ENCODE measurements around the gene FGF9. TPM values are rescaled to one million over a fixed set of nuclear protein-coding genes. Genes with fewer than 3 reads are reported as not detected.

Gene FGF9
- total RNA-seq, 1 experiment from 2014 or later, result 1.0 TPM

DNA sequence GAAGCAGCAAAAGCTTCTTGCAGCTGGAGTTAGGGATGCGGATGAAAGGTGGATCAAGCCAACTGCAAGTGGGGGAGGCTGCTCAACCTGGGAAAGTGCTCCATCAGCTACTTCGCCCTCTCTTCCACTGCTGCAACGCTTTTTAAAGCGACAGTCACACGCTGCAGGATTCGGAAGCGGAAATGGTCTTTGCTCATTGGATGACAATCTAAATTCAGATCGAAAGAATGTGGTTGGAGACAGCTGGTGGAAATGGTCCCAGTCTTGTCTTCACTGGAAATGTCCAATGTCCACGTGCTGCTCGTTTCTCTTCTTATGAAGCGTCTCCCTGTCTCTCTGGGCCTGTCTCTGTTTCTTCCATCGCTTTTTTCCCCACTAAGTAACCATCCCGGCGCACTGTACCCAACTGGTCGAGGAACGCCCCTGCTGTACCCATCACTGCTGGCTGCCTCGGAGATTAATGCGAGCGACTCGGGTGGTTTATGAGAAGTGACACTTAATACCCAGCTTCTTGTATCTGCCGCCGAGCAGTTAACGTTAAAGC lies 2.1 kb upstream of the FGF9 start:
- BruUV-seq (replicated peaks), result no TSS peak
- H3K4me1 ChIP-seq, result peaks cover 39% of the 10 kb centered on the region
- H3K4me1 Mint-ChIP-seq (ENCODE audit: low read depth, unreplicated experiment), result peaks cover 24% of the 10 kb centered on the region

GRCh38 chr13:21670006-21670882 lies 629 bp upstream of the FGF9 start:
- ChIA-PET POLR2A (no interaction called here), CTCF (interaction anchor here (2.9 kb wide), 1 partner anchor 32 kb away, joined by 16 read pairs; no protein-coding TSS in a partner anchor)
- peaks cover 24% of the 10 kb centered on the region for H3K4me1 Mint-ChIP-seq (ENCODE audit: low read depth, unreplicated experiment)
- H3K9me3 Mint-ChIP-seq (ENCODE audit: unreplicated experiment), result no peaks in the 10 kb centered on the region
- peak overlapping the region; percentile 80 for H3K4me3 ChIP-seq (ENCODE audit: low read depth, low read length)
- BruUV-seq (replicated peaks), result no TSS peak
- intact Hi-C loops (cut with micrococcal nuclease; ENCODE audit: unreplicated experiment), result loop anchor here (1.0 to 10.0 kb wide), 5 partner anchors 32 to 395 kb away; no protein-coding TSS in a partner anchor
- no peak overlapping the region for H3K27ac Mint-ChIP-seq (ENCODE audit: unreplicated experiment)
- DNase-seq, result peak; percentile 71 to 81
- no peaks in the 10 kb centered on the region for H3K9me3 ChIP-seq
- TF ChIP-seq, protein P1, sequence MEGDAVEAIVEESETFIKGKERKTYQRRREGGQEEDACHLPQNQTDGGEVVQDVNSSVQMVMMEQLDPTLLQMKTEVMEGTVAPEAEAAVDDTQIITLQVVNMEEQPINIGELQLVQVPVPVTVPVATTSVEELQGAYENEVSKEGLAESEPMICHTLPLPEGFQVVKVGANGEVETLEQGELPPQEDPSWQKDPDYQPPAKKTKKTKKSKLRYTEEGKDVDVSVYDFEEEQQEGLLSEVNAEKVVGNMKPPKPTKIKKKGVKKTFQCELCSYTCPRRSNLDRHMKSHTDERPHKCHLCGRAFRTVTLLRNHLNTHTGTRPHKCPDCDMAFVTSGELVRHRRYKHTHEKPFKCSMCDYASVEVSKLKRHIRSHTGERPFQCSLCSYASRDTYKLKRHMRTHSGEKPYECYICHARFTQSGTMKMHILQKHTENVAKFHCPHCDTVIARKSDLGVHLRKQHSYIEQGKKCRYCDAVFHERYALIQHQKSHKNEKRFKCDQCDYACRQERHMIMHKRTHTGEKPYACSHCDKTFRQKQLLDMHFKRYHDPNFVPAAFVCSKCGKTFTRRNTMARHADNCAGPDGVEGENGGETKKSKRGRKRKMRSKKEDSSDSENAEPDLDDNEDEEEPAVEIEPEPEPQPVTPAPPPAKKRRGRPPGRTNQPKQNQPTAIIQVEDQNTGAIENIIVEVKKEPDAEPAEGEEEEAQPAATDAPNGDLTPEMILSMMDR (IDR thresholded peaks at IDR 0.05; ENCODE audit: insufficient read depth in 1 of 2, low read depth in 1 of 2, low read length in 1 of 2, severe bottlenecking in 1 of 2, unreplicated experiment in 1 of 2), result peak in 1 of 2 experiments; percentile 59
- peaks cover 26% of the 10 kb centered on the region for H3K4me1 ChIP-seq
- H3K4me3 Mint-ChIP-seq (ENCODE audit: unreplicated experiment), result peak overlapping the region; percentile 98
- H3K36me3 Mint-ChIP-seq (ENCODE audit: insufficient read depth, unreplicated experiment), result peaks cover 8% of the 10 kb centered on the region
- H3K27me3 ChIP-seq (replicated peaks; ENCODE audit: control insufficient read depth, insufficient read depth, low read length), result peaks cover 3% of the 10 kb centered on the region; the same call in 1 of the 2 replicates
- peaks cover 20% of the 10 kb centered on the region for H3K27me3 Mint-ChIP-seq (ENCODE audit: insufficient read depth, unreplicated experiment)
- no peaks in the 10 kb centered on the region for H3K36me3 ChIP-seq (ENCODE audit: control insufficient read depth, insufficient read depth, low read length)

More for the DNA sequence above, 2.1 kb upstream of the FGF9 start:
- H3K9me3 Mint-ChIP-seq (ENCODE audit: unreplicated experiment), result no peaks in the 10 kb centered on the region
- Histone ChIP-seq H3K9me3 (no peaks in the 10 kb centered on the region), H3K27me3 (replicated peaks; ENCODE audit: control insufficient read depth, insufficient read depth, low read length) (peaks cover 3% of the 10 kb centered on the region; the same call in 1 of the 2 replicates), H3K4me3 (ENCODE audit: low read depth, low read length) (peak overlapping the region; percentile 80), H3K36me3 (ENCODE audit: control insufficient read depth, insufficient read depth, low read length) (no peaks in the 10 kb centered on the region)
- H3K27ac Mint-ChIP-seq (ENCODE audit: unreplicated experiment), result no peak overlapping the region
- TF ChIP-seq, protein P1 (IDR thresholded peaks at IDR 0.05; ENCODE audit: insufficient read depth in 1 of 2, low read depth in 1 of 2, low read length in 1 of 2, severe bottlenecking in 1 of 2, unreplicated experiment in 1 of 2), result no peak
- CTCF ChIA-PET, result interaction anchor here (2.9 kb wide), 1 partner anchor 31 kb away, joined by 16 read pairs; no protein-coding TSS in a partner anchor
- intact Hi-C loops (cut with micrococcal nuclease; ENCODE audit: unreplicated experiment), result no loop called here
- H3K27me3 Mint-ChIP-seq (ENCODE audit: insufficient read depth, unreplicated experiment), result peaks cover 17% of the 10 kb centered on the region
- DNase-seq, result no peak
- POLR2A ChIA-PET, result no interaction called here
- peaks cover 8% of the 10 kb centered on the region for H3K36me3 Mint-ChIP-seq (ENCODE audit: insufficient read depth, unreplicated experiment)
- peak overlapping the region; percentile 98 for H3K4me3 Mint-ChIP-seq (ENCODE audit: unreplicated experiment)

DNA sequence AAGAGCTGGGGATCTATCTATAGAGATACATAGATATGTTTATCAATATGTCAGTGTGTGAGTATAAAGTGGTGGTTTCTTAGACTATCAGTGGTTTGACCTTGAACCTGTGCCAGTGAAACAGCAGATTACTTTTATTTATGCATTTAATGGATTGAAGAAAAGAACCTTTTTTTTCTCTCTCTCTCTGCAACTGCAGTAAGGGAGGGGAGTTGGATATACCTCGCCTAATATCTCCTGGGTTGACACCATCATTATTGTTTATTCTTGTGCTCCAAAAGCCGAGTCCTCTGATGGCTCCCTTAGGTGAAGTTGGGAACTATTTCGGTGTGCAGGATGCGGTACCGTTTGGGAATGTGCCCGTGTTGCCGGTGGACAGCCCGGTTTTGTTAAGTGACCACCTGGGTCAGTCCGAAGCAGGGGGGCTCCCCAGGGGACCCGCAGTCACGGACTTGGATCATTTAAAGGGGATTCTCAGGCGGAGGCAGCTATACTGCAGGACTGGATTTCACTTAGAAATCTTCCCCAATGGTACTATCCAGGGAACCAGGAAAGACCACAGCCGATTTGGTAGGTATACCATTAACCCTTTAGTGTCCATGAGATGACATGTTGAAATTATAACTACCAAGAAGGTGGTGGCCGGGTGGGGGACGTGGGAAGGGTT lies 880 bp downstream of the FGF9 start:
- intact Hi-C loops (cut with micrococcal nuclease; ENCODE audit: unreplicated experiment), result loop anchor here (5.0 to 10.0 kb wide), 4 partner anchors 71 to 393 kb away; no protein-coding TSS in a partner anchor
- BruUV-seq (replicated peaks), result TSS peak; percentile 61
- peaks cover 24% of the 10 kb centered on the region for H3K4me1 Mint-ChIP-seq (ENCODE audit: low read depth, unreplicated experiment)
- no peaks in the 10 kb centered on the region for H3K9me3 Mint-ChIP-seq (ENCODE audit: unreplicated experiment)
- POLR2A ChIA-PET, result no interaction called here
- H3K36me3 ChIP-seq (ENCODE audit: control insufficient read depth, insufficient read depth, low read length), result no peaks in the 10 kb centered on the region
- H3K9me3 ChIP-seq, result no peaks in the 10 kb centered on the region
- no peak overlapping the region for H3K27ac Mint-ChIP-seq (ENCODE audit: unreplicated experiment)
- peaks cover 26% of the 10 kb centered on the region for H3K4me1 ChIP-seq
- peaks cover 3% of the 10 kb centered on the region; the same call in 1 of the 2 replicates for H3K27me3 ChIP-seq (replicated peaks; ENCODE audit: control insufficient read depth, insufficient read depth, low read length)
- H3K4me3 Mint-ChIP-seq (ENCODE audit: unreplicated experiment), result peak overlapping the region; percentile 98
- H3K36me3 Mint-ChIP-seq (ENCODE audit: insufficient read depth, unreplicated experiment), result peaks cover 8% of the 10 kb centered on the region
- CTCF ChIA-PET, result no interaction called here
- TF ChIP-seq, protein P1 (IDR thresholded peaks at IDR 0.05; ENCODE audit: insufficient read depth in 1 of 2, low read depth in 1 of 2, low read length in 1 of 2, severe bottlenecking in 1 of 2, unreplicated experiment in 1 of 2), result no peak
- no peak for DNase-seq
- peak overlapping the region; percentile 80 for H3K4me3 ChIP-seq (ENCODE audit: low read depth, low read length)
- peaks cover 28% of the 10 kb centered on the region for H3K27me3 Mint-ChIP-seq (ENCODE audit: insufficient read depth, unreplicated experiment)
